ENCODE data around the gene BMPER. TPM values are rescaled to one million over a fixed set of nuclear protein-coding genes. Genes with fewer than 3 reads are reported as not detected.

BMPER gene
- total RNA-seq, 1 donor from 2014 or later = not detected

DNA sequence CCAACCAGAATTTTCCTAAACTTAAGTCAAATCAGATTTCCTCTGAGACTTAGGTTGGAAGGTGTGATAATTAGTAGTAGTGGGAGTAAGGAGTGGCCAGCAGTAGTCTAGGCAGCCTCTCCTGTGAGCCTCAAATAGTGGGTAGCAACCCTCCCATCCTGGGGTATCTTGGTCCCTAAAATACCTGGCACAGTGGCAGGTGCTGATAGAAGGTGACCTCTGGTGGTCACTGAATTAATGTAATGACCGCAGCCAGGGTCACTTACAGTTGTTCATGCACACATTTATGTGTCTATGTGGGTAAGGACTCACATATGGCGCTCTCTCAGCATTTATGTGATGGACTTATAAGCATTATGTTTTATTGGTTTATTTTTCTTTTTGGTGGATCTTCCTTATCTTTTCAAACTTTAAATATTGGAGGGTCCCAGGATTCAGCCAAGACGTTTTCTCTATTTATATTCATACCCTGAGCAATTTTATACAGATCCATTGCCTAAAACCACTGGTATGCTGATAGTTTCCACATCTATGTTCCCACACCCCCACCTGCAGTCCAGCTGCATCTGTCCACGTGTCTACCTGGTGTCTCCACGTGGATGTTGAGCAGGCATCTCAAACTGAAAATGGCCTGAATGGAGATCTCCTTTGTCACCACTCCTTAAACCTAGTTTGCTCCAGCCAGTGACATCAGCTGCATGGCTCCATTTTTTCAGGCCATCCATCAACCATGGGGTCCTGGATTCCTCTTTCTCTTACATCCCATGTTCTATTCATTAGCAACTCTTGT is 18.3 kb downstream of the BMPER start:
- ATAC-seq (ENCODE audit: low read depth) (no peak), DNase-seq (no peak)
- H3K9me3 Mint-ChIP-seq = no peaks in the 10 kb centered on the region
- no peaks in the 10 kb centered on the region for H3K36me3 Mint-ChIP-seq (ENCODE audit: low read depth)
- peaks cover 16% of the 10 kb centered on the region for H3K27me3 Mint-ChIP-seq
- H3K4me3 Mint-ChIP-seq = no peak overlapping the region
- no peak overlapping the region for H3K27ac Mint-ChIP-seq
- TF ChIP-seq, protein P1, sequence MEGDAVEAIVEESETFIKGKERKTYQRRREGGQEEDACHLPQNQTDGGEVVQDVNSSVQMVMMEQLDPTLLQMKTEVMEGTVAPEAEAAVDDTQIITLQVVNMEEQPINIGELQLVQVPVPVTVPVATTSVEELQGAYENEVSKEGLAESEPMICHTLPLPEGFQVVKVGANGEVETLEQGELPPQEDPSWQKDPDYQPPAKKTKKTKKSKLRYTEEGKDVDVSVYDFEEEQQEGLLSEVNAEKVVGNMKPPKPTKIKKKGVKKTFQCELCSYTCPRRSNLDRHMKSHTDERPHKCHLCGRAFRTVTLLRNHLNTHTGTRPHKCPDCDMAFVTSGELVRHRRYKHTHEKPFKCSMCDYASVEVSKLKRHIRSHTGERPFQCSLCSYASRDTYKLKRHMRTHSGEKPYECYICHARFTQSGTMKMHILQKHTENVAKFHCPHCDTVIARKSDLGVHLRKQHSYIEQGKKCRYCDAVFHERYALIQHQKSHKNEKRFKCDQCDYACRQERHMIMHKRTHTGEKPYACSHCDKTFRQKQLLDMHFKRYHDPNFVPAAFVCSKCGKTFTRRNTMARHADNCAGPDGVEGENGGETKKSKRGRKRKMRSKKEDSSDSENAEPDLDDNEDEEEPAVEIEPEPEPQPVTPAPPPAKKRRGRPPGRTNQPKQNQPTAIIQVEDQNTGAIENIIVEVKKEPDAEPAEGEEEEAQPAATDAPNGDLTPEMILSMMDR (IDR thresholded peaks at IDR 0.05) = no peak
- intact Hi-C loops (cut with micrococcal nuclease) = no loop called here
- H3K4me1 Mint-ChIP-seq = no peaks in the 10 kb centered on the region
- ChIA-PET POLR2A (no interaction called here), CTCF (no interaction called here)

DNA sequence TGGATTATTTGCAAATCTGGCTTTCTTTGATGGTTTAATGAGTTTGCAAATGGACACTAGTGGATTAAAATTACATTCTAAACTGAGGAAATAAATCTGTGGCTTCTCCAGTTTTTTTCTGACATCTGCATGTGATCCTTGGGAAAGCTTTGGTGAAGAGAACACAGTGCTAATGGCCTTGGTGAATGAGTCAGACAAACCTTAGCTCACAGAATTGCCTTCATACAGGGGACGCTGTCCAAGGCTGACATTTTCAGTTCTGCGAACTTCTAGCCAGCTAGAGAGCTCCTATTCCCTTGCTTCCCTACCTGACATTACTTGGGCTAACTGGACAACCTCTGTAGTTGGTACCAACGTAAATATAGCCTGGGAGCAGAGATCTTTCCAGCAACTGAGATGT is 21.2 kb downstream of the BMPER start:
- ChIA-PET POLR2A (no interaction called here), CTCF (no interaction called here)
- ATAC-seq (ENCODE audit: low read depth) (no peak), DNase-seq (no peak)
- Mint-ChIP-seq H3K36me3 (ENCODE audit: low read depth) (no peaks in the 10 kb centered on the region), H3K4me3 (no peak overlapping the region), H3K4me1 (no peaks in the 10 kb centered on the region), H3K27ac (no peak overlapping the region), H3K27me3 (peaks cover 22% of the 10 kb centered on the region), H3K9me3 (no peaks in the 10 kb centered on the region)
- intact Hi-C loops (cut with micrococcal nuclease) = no loop called here
- TF ChIP-seq, protein P1 (IDR thresholded peaks at IDR 0.05) = no peak

DNA sequence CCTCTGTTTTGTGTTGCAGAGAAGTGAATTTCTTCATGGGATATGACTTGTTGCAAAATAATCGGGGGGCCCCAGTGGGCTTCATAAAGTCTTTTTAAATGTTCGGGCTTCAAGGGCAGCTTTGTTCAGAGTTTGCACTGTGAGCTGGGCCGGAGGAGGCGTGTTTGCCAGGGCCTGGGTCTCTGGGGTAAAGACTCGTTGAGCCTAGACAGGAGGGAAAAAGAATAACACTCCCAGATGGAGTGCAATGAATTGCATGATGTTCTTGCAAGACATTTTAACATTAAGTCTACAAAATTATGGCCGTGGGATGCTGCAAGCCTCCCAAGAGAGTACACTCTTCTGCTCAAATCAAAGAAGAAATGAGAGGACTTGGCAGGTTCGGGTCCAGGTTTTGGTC is 23.6 kb downstream of the BMPER start:
- Mint-ChIP-seq H3K27ac (no peak overlapping the region), H3K4me1 (no peaks in the 10 kb centered on the region), H3K27me3 (peaks cover 12% of the 10 kb centered on the region), H3K9me3 (no peaks in the 10 kb centered on the region), H3K36me3 (ENCODE audit: low read depth) (no peaks in the 10 kb centered on the region), H3K4me3 (no peak overlapping the region)
- CTCF ChIA-PET = interaction anchor here (4.8 kb wide), 1 partner anchor 505 kb away, joined by 33 read pairs; no protein-coding TSS in a partner anchor
- POLR2A ChIA-PET = no interaction called here
- ATAC-seq (ENCODE audit: low read depth) (no peak), DNase-seq (no peak)
- TF ChIP-seq, protein P1 (IDR thresholded peaks at IDR 0.05) = no peak
- intact Hi-C loops (cut with micrococcal nuclease) = no loop called here

DNA sequence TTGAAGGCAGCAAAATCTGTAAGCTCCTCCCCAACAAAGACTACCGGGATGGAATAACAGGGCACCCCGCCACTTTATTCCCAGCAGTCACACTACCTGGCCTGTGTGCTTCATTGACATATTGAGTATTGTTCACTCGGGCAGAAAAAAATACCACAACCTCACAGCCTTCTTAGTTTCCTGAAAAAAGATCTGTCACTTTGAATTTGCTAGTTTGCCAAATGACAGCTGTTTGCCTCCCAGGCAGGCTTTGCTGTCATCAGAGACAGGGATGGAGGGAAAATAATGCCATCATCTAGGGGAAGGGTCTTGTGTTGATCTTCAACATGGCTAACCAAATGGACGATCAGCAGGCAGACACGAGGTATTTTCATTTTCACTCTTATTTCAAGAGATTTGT is 26.9 kb downstream of the BMPER start:
- Mint-ChIP-seq H3K9me3 (no peaks in the 10 kb centered on the region), H3K27me3 (peaks cover 8% of the 10 kb centered on the region), H3K27ac (no peak overlapping the region), H3K4me1 (no peaks in the 10 kb centered on the region), H3K4me3 (no peak overlapping the region), H3K36me3 (ENCODE audit: low read depth) (no peaks in the 10 kb centered on the region)
- POLR2A ChIA-PET = no interaction called here
- intact Hi-C loops (cut with micrococcal nuclease) = no loop called here
- DNase-seq (no peak), ATAC-seq (ENCODE audit: low read depth) (no peak)
- TF ChIP-seq, protein P1 (IDR thresholded peaks at IDR 0.05) = no peak
- CTCF ChIA-PET = interaction anchor here (0.9 to 6.6 kb wide), 13 partner anchors 11 to 1240 kb away, joined by 3 to 57 read pairs (median 7); no protein-coding TSS in a partner anchor

DNA sequence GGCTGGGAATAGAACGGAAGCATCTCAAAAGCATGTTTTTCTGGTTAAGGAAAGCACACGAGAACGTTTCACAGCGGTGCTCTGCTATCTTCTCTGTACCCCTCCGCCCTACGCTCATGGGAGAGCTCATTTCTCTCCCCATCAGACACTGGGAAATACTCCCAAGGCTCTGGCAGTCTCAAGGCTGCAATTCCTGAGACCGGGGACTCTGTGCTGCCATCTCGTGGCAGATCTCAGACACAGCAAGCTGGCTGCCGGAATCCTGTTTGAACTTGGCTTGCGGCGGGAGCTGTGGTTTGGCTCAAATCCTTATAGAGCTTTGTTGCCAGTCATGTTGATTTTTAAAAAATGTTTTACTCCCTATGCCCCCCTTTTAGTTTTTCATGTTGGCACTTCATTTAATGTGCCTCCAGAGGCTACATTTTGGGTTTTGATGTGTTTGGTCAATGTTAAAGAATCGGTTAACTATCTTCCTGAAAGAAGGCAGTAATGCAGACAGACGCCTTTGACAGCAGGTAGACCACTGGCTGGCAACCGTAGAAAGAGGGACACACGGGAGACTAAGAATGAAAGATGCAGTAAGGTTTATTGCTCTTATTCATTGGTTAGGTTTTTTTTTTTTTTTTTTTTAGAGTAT is 27.6 kb downstream of the BMPER start:
- Mint-ChIP-seq H3K27ac (no peak overlapping the region), H3K27me3 (peaks cover 8% of the 10 kb centered on the region), H3K4me1 (no peaks in the 10 kb centered on the region), H3K4me3 (no peak overlapping the region), H3K9me3 (no peaks in the 10 kb centered on the region), H3K36me3 (ENCODE audit: low read depth) (no peaks in the 10 kb centered on the region)
- TF ChIP-seq, protein P1 (IDR thresholded peaks at IDR 0.05) = peak; percentile 36
- DNase-seq = peak; percentile 37
- CTCF ChIA-PET = interaction anchor here (0.7 to 6.6 kb wide), 17 partner anchors 11 to 1240 kb away, joined by 3 to 57 read pairs (median 6); no protein-coding TSS in a partner anchor
- POLR2A ChIA-PET = no interaction called here
- intact Hi-C loops (cut with micrococcal nuclease) = loop anchor here (1.0 kb wide), 2 partner anchors 510 to 748 kb away; no protein-coding TSS in a partner anchor
- peak; percentile 42 for ATAC-seq (ENCODE audit: low read depth)

Data from activated B cell treated with CpG ODN at 0.5 μM for 24 hours (primary cell).